ENCODE data around the gene CD163L1. TPM values are rescaled to one million over a fixed set of nuclear protein-coding genes. Genes with fewer than 3 reads are reported as not detected.

CD163L1 gene
- total and polyA plus RNA-seq, 12 donors = 1.00 to 7.2 (median 2.5) TPM

DNA sequence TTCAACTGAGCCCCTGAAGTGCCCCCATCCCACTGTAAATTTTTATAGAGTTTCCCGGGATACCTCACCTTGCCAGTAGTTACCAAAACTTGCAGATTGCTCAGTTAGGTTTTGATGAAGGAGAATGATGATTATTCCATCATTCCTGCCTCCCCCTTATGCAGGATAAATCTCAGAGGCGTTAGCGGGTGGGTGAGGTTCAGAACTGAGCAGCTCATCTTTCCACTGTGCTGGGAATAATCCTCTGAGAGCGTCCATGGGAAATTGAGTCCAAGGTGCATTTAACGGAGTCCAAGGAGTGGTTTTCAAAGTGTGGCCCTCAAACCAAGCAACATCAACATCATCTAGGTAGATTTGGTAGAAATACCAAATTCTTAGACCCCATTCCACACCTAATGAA lies 121.4 kb downstream of the CD163L1 start:
- 75 to 76% methylated on average over 5 of the region's 5 CpGs for WGBS, 2 donors
- Histone ChIP-seq H3K4me1 (no peaks in the 10 kb centered on the region), H3K4me3 (no peak overlapping the region), H3K27ac (no peak overlapping the region), H3K36me3 (no peaks in the 10 kb centered on the region), H3K27me3 (no peaks in the 10 kb centered on the region), H3K9me3 (peaks cover 0 to 2% (median 0%) of the 10 kb centered on the region in 11 donors)
- TF ChIP-seq, protein P1, sequence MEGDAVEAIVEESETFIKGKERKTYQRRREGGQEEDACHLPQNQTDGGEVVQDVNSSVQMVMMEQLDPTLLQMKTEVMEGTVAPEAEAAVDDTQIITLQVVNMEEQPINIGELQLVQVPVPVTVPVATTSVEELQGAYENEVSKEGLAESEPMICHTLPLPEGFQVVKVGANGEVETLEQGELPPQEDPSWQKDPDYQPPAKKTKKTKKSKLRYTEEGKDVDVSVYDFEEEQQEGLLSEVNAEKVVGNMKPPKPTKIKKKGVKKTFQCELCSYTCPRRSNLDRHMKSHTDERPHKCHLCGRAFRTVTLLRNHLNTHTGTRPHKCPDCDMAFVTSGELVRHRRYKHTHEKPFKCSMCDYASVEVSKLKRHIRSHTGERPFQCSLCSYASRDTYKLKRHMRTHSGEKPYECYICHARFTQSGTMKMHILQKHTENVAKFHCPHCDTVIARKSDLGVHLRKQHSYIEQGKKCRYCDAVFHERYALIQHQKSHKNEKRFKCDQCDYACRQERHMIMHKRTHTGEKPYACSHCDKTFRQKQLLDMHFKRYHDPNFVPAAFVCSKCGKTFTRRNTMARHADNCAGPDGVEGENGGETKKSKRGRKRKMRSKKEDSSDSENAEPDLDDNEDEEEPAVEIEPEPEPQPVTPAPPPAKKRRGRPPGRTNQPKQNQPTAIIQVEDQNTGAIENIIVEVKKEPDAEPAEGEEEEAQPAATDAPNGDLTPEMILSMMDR (IDR thresholded peaks at IDR 0.05) = no peak
- intact Hi-C loops (cut with DNase I) = no loop called here
- ATAC-seq = no peak
- no peak for DNase-seq

DNA sequence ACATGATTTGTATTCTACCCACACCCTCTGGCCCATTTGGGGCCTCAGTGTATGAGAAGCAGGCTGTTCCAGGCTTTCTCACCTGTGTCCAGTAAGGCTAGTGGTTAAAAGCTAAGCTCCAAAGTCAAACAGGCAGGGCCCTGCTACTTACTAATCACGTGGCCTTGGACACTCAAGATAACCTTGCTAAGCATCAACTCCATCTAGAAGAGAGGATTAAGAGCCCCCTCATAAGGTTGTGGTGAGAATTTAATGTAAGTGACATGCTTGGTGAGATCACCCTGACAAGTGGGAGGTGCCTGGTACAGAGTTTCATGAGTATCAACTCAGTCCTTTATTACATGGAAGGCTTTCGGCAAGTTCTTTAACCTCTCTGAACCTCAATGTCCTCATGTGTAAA lies 122.3 kb downstream of the CD163L1 start:
- Histone ChIP-seq H3K27ac (no peak overlapping the region), H3K27me3 (no peaks in the 10 kb centered on the region), H3K36me3 (no peaks in the 10 kb centered on the region), H3K4me3 (no peak overlapping the region), H3K4me1 (no peaks in the 10 kb centered on the region), H3K9me3 (peaks cover 0 to 4% (median 0%) of the 10 kb centered on the region in 11 donors)
- DNase-seq (no peak), ATAC-seq (no peak)
- intact Hi-C loops (cut with DNase I) = no loop called here
- TF ChIP-seq, protein P1 (IDR thresholded peaks at IDR 0.05) = no peak
- 55 to 56% methylated on average over 2 of the region's 2 CpGs for WGBS, 2 donors

DNA sequence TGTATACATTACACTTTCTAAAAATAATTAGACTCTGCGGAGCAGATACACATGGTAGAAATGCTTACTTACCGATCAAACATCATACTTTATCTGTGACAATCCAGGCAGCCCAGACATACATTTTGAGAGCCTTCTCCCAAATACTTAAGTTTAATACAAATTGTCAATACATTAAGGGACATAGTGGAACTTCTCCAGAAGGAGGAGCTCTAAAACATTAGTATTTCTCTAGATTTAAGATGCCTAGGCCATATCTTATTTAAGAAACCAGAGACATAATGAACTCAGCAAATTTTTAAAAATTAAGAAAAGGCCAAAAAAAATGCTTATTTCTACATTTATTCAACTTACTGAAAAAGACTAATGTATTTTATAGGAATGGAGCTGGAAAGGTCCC lies 124.0 kb downstream of the CD163L1 start:
- no peak overlapping the region for H3K27ac ChIP-seq
- no peak for DNase-seq
- H3K36me3 ChIP-seq = no peaks in the 10 kb centered on the region

DNA sequence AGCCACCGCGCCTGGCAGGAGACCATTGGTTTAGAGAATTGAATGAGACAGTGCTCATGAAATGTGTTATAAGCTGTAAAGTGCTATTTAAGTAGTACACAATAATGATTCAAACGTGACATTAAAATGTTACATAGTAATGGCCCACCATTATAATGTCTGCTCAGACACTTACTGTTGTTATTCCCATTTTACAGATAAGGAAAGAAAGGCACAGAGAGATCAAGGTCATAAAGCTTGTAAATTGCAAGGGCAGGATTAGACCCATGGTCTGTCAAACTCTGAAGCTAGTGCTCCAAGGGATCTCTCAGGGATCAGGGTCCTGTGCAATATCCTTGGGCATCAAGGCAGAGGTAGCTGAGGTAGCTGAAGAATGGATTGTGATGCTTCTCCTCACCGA lies 133.9 kb downstream of the CD163L1 start:
- no peak overlapping the region for H3K4me3 ChIP-seq
- DNase-seq (no peak), ATAC-seq (no peak)
- WGBS, 2 donors = 89 to 94% methylated on average over 4 of the region's 4 CpGs
- no peak overlapping the region for H3K27ac ChIP-seq
- H3K36me3 ChIP-seq = no peaks in the 10 kb centered on the region
- no peaks in the 10 kb centered on the region for H3K9me3 ChIP-seq
- intact Hi-C loops (cut with DNase I) = no loop called here
- TF ChIP-seq, protein P1 (IDR thresholded peaks at IDR 0.05) = no peak
- no peaks in the 10 kb centered on the region for H3K4me1 ChIP-seq
- peaks cover 0 to 3% (median 0%) of the 10 kb centered on the region in 7 donors for H3K27me3 ChIP-seq

More for the DNA sequence above, 124.0 kb downstream of the CD163L1 start:
- 71 to 79% methylated on average over 2 of the region's 2 CpGs for WGBS, 2 donors
- no peak for ATAC-seq
- Histone ChIP-seq H3K4me3 (no peak overlapping the region), H3K9me3 (peaks cover 0 to 4% (median 0%) of the 10 kb centered on the region in 11 donors), H3K27me3 (no peaks in the 10 kb centered on the region), H3K4me1 (no peaks in the 10 kb centered on the region)
- intact Hi-C loops (cut with DNase I) = no loop called here
- TF ChIP-seq, protein P1 (IDR thresholded peaks at IDR 0.05) = peak in 1 of 9 donors; percentile 16

Other genes with a start within 250 kb of the CD163L1 start
- not detected for gene ACSM4, start 140.1 kb downstream of the CD163L1 start, total RNA-seq
- not detected for gene ACSM4, start 140.1 kb downstream of the CD163L1 start, polyA plus RNA-seq
- gene CD163, start 59.6 kb upstream of the CD163L1 start, total RNA-seq = 100 to 1,000 TPM in 2 of 10 donors, 10 to 100 TPM in 3, 1 to 10 TPM in 5; 4.5 to 184 (median 11.6) TPM
- 10 to 100 TPM; 36.7 to 77.0 TPM for gene CD163, start 59.6 kb upstream of the CD163L1 start, polyA plus RNA-seq
- gene APOBEC1, start 221.8 kb upstream of the CD163L1 start, total RNA-seq = not detected
- gene APOBEC1, start 221.8 kb upstream of the CD163L1 start, polyA plus RNA-seq = not detected

Data from heart right ventricle (tissue), 16 donors.